Measurements from ENCODE around the gene MSMO1. TPM values are rescaled to one million over a fixed set of nuclear protein-coding genes. Genes with fewer than 3 reads are reported as not detected.

Gene MSMO1
- total and polyA plus RNA-seq, 3 donors from 2014 or later = 60.9 to 85.0 (median 77.5) TPM

DNA sequence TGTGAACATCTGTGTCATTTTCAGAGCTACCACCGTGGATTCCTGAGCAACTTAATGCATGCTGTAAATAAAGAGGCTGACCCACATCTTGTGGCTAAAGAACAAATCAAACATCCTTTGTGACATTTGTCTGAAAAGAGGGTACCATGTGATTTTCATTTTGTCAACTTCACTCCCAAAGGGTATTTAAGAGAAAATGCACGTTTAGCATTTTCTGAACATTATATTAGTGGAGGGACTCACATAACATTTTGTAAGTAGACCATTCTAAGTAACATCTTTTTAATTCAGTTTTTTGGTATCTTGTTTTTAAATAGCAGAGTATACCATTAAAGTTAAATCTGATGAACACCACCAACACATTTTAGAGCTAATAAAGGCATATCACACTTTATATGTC is 34.3 kb downstream of the MSMO1 start:
- Histone ChIP-seq H3K27me3 (no peaks in the 10 kb centered on the region), H3K4me1 (no peaks in the 10 kb centered on the region), H3K36me3 (ENCODE audit: low read depth, missing control alignments) (no peaks in the 10 kb centered on the region), H3K27ac (no peak overlapping the region), H3K9me3 (no peaks in the 10 kb centered on the region), H3K4me3 (no peak overlapping the region)
- 80 to 90% methylated on average over 2 of the region's 2 CpGs for WGBS, 2 donors
- intact Hi-C loops (cut with DNase I; ENCODE audit: low total_unique reads) = no loop called here
- no peak for DNase-seq
- no peak for TF ChIP-seq CTCF (IDR thresholded peaks at IDR 0.05)
- TF ChIP-seq POLR2A (IDR thresholded peaks at IDR 0.05) = no peak

DNA sequence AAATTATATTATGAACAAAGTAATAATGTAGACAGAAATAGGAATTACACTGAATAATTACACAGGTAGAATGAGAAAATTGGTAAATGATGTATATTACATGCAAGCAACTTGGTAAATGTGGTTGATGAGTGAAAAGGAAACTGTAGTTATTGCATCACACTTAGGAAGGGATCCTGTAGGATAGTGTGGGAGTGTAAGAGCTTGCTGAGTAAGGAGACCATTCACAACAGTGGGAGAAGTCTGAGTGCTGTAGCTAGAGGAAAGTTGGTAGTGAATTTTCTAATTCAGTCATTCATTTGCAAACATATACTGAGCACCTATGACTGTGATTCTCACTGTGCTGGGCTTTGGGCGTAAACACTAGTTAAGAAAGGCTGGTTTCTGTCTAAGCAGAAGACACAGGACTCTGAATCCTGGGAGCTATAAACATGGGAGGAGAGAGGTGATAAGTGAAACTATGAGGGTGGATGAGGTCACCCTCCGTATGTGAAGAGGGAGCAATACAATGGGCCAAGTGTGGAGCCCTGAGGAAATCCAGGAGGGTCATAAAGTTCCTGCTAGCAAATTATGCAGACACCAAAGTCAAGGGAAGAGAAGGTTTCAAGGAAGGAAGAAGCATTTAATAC is 37.1 kb downstream of the MSMO1 start:
- 71 to 78% methylated on average over 2 of the region's 2 CpGs for WGBS, 2 donors
- Histone ChIP-seq H3K4me1 (no peaks in the 10 kb centered on the region), H3K27ac (no peak overlapping the region), H3K27me3 (no peaks in the 10 kb centered on the region), H3K36me3 (ENCODE audit: low read depth, missing control alignments) (no peaks in the 10 kb centered on the region), H3K4me3 (no peak overlapping the region), H3K9me3 (no peaks in the 10 kb centered on the region)
- TF ChIP-seq POLR2A (IDR thresholded peaks at IDR 0.05) (no peak), CTCF (IDR thresholded peaks at IDR 0.05) (no peak)
- intact Hi-C loops (cut with DNase I; ENCODE audit: low total_unique reads) = no loop called here
- no peak for DNase-seq

DNA sequence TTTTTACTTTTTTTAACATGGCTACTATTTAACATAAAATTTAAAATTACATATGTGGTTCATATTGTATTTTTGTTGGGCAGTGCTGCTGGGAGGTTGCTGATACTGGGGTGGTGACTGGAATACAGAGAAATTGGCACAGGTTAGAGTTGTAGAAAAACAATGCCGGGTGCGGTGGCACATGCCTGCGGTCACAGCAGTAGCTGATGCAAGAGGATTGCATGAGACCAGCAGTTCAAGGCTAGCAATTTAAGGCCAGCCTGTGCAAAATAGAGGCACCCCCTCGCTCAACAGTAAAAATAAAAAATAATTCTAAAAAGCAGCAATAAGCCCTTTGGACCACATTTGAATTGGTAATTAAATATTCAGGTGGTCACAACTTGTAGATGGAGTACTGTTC is 39.6 kb downstream of the MSMO1 start:
- no peak for DNase-seq
- 86 to 88% methylated on average over 4 of the region's 4 CpGs for WGBS, 2 donors
- H3K4me1 ChIP-seq = no peaks in the 10 kb centered on the region
- H3K27ac ChIP-seq = no peak overlapping the region
- intact Hi-C loops (cut with DNase I; ENCODE audit: low total_unique reads) = no loop called here
- no peaks in the 10 kb centered on the region for H3K27me3 ChIP-seq
- TF ChIP-seq CTCF (IDR thresholded peaks at IDR 0.05) = no peak
- TF ChIP-seq POLR2A (IDR thresholded peaks at IDR 0.05) = no peak
- H3K36me3 ChIP-seq (ENCODE audit: low read depth, missing control alignments) = no peaks in the 10 kb centered on the region
- H3K9me3 ChIP-seq = no peaks in the 10 kb centered on the region
- H3K4me3 ChIP-seq = no peak overlapping the region

- intact Hi-C loops (cut with DNase I; ENCODE audit: low total_unique reads) = no loop called here
- Histone ChIP-seq H3K36me3 (ENCODE audit: low read depth, missing control alignments) (no peaks in the 10 kb centered on the region), H3K9me3 (no peaks in the 10 kb centered on the region), H3K4me3 (no peak overlapping the region), H3K27me3 (no peaks in the 10 kb centered on the region), H3K4me1 (no peaks in the 10 kb centered on the region), H3K27ac (no peak overlapping the region)
- WGBS, 2 donors = 88 to 92% methylated on average over 1 of the region's 1 CpG
- no peak for TF ChIP-seq POLR2A (IDR thresholded peaks at IDR 0.05)
- no peak for TF ChIP-seq CTCF (IDR thresholded peaks at IDR 0.05)
- no peak for DNase-seq
Observed at GRCh38 chr4:165368114-165368513, 40.6 kb downstream of the MSMO1 start.

- no peaks in the 10 kb centered on the region for H3K36me3 ChIP-seq (ENCODE audit: low read depth, missing control alignments)
- no peaks in the 10 kb centered on the region for H3K4me1 ChIP-seq
- H3K27ac ChIP-seq = no peak overlapping the region
- no peaks in the 10 kb centered on the region for H3K27me3 ChIP-seq
- intact Hi-C loops (cut with DNase I; ENCODE audit: low total_unique reads) = no loop called here
- no peak overlapping the region for H3K4me3 ChIP-seq
- H3K9me3 ChIP-seq = no peaks in the 10 kb centered on the region
- 91 to 100% methylated on average over 1 of the region's 1 CpG for WGBS, 2 donors
- DNase-seq = no peak
- no peak for TF ChIP-seq POLR2A (IDR thresholded peaks at IDR 0.05)
Observed at GRCh38 chr4:165368567-165368966, 41.1 kb downstream of the MSMO1 start.
